Measurements from ENCODE around the gene CACNA2D4. TPM values are rescaled to one million over a fixed set of nuclear protein-coding genes. Genes with fewer than 3 reads are reported as not detected.

The CACNA2D4 gene
- total RNA-seq, 1 experiment from 2014 or later: not detected

GRCh38 chr12:1794440-1795090, 123.9 kb downstream of the CACNA2D4 start:
- Histone ChIP-seq H3K36me3 (no peaks in the 10 kb centered on the region), H3K27me3 (replicated peaks) (no peaks in the 10 kb centered on the region), H3K27ac (no peak overlapping the region), H3K9me3 (replicated peaks) (no peaks in the 10 kb centered on the region), H3K4me1 (replicated peaks) (peaks cover 16% of the 10 kb centered on the region), H3K4me3 (no peak overlapping the region)
- no peak for DNase-seq (ENCODE audit: low read depth in 1 of 2, low spot score in 2 of 2)

- Histone ChIP-seq H3K27ac (no peak overlapping the region), H3K4me1 (replicated peaks) (peaks cover 16% of the 10 kb centered on the region), H3K4me3 (no peak overlapping the region), H3K9me3 (replicated peaks) (no peaks in the 10 kb centered on the region), H3K27me3 (replicated peaks) (no peaks in the 10 kb centered on the region), H3K36me3 (no peaks in the 10 kb centered on the region)
- no peak for DNase-seq (ENCODE audit: low read depth in 1 of 2, low spot score in 2 of 2)
These were observed 124.8 kb downstream of the CACNA2D4 start for GRCh38 chr12:1793426-1794210.

- Histone ChIP-seq H3K4me3 (no peak overlapping the region), H3K4me1 (replicated peaks) (peaks cover 16% of the 10 kb centered on the region), H3K36me3 (no peaks in the 10 kb centered on the region), H3K27me3 (replicated peaks) (no peaks in the 10 kb centered on the region), H3K9me3 (replicated peaks) (no peaks in the 10 kb centered on the region), H3K27ac (no peak overlapping the region)
- DNase-seq (ENCODE audit: low read depth in 1 of 2, low spot score in 2 of 2): no peak
These were observed 126.0 kb downstream of the CACNA2D4 start for GRCh38 chr12:1792406-1792805.

GRCh38 chr12:1791104-1791841, 127.2 kb downstream of the CACNA2D4 start:
- Histone ChIP-seq H3K36me3 (peaks cover 6% of the 10 kb centered on the region; the same call in 1 of the 2 replicates), H3K27ac (no peak overlapping the region), H3K9me3 (replicated peaks) (no peaks in the 10 kb centered on the region), H3K4me1 (replicated peaks) (peaks cover 8% of the 10 kb centered on the region), H3K4me3 (no peak overlapping the region), H3K27me3 (replicated peaks) (no peaks in the 10 kb centered on the region)
- DNase-seq (ENCODE audit: low read depth in 1 of 2, low spot score in 2 of 2): peak in 1 of 2 experiments; percentile 52

- Histone ChIP-seq H3K4me1 (replicated peaks) (no peaks in the 10 kb centered on the region), H3K36me3 (peaks cover 6% of the 10 kb centered on the region), H3K27ac (no peak overlapping the region)
These were observed 128.0 kb downstream of the CACNA2D4 start for GRCh38 chr12:1790444-1790843.

GRCh38 chr12:1787714-1788113, 130.7 kb downstream of the CACNA2D4 start:
- Histone ChIP-seq H3K27me3 (replicated peaks) (no peaks in the 10 kb centered on the region), H3K9me3 (replicated peaks) (no peaks in the 10 kb centered on the region), H3K4me3 (no peak overlapping the region), H3K4me1 (replicated peaks) (no peaks in the 10 kb centered on the region), H3K27ac (no peak overlapping the region), H3K36me3 (peaks cover 17% of the 10 kb centered on the region)
- no peak for DNase-seq (ENCODE audit: low read depth in 1 of 2, low spot score in 2 of 2)

More at GRCh38 chr12:1790444-1790843, 128.0 kb downstream of the CACNA2D4 start:
- H3K27me3 ChIP-seq (replicated peaks): no peaks in the 10 kb centered on the region
- no peak overlapping the region for H3K4me3 ChIP-seq
- no peak for DNase-seq (ENCODE audit: low read depth in 1 of 2, low spot score in 2 of 2)
- H3K9me3 ChIP-seq (replicated peaks): no peaks in the 10 kb centered on the region

GRCh38 chr12:1782215-1782614, 136.2 kb downstream of the CACNA2D4 start:
- Histone ChIP-seq H3K4me3 (no peak overlapping the region), H3K36me3 (peaks cover 29% of the 10 kb centered on the region), H3K4me1 (replicated peaks) (peaks cover 13% of the 10 kb centered on the region), H3K27ac (no peak overlapping the region), H3K9me3 (replicated peaks) (no peaks in the 10 kb centered on the region), H3K27me3 (replicated peaks) (no peaks in the 10 kb centered on the region)
- DNase-seq (ENCODE audit: low read depth in 1 of 2, low spot score in 2 of 2): no peak

- no peak for DNase-seq (ENCODE audit: low read depth in 1 of 2, low spot score in 2 of 2)
- Histone ChIP-seq H3K4me1 (replicated peaks) (peaks cover 16% of the 10 kb centered on the region), H3K27ac (no peak overlapping the region)
These were observed 136.7 kb downstream of the CACNA2D4 start for GRCh38 chr12:1781772-1782171.

GRCh38 chr12:1779783-1780182, 138.7 kb downstream of the CACNA2D4 start:
- Histone ChIP-seq H3K27ac (no peak overlapping the region), H3K4me1 (replicated peaks) (peaks cover 29% of the 10 kb centered on the region), H3K9me3 (replicated peaks) (no peaks in the 10 kb centered on the region), H3K4me3 (no peak overlapping the region), H3K36me3 (peaks cover 20% of the 10 kb centered on the region), H3K27me3 (replicated peaks) (no peaks in the 10 kb centered on the region)
- no peak for DNase-seq (ENCODE audit: low read depth in 1 of 2, low spot score in 2 of 2)

More at GRCh38 chr12:1781772-1782171, 136.7 kb downstream of the CACNA2D4 start:
- Histone ChIP-seq H3K27me3 (replicated peaks) (no peaks in the 10 kb centered on the region), H3K36me3 (peaks cover 24% of the 10 kb centered on the region), H3K9me3 (replicated peaks) (no peaks in the 10 kb centered on the region), H3K4me3 (no peak overlapping the region)

GRCh38 chr12:1778911-1779310, 139.5 kb downstream of the CACNA2D4 start:
- Histone ChIP-seq H3K27ac (no peak overlapping the region), H3K4me3 (no peak overlapping the region), H3K36me3 (peaks cover 14% of the 10 kb centered on the region), H3K9me3 (replicated peaks) (no peaks in the 10 kb centered on the region), H3K27me3 (replicated peaks) (no peaks in the 10 kb centered on the region), H3K4me1 (replicated peaks) (peaks cover 29% of the 10 kb centered on the region)
- no peak for DNase-seq (ENCODE audit: low read depth in 1 of 2, low spot score in 2 of 2)

GRCh38 chr12:1777798-1778197, 140.7 kb downstream of the CACNA2D4 start:
- no peak overlapping the region; the same call in none of the 2 replicates for H3K27ac ChIP-seq
- H3K4me3 ChIP-seq: no peak overlapping the region
- H3K4me1 ChIP-seq (replicated peaks): peaks cover 29% of the 10 kb centered on the region
- no peaks in the 10 kb centered on the region for H3K27me3 ChIP-seq (replicated peaks)
- DNase-seq (ENCODE audit: low read depth in 1 of 2, low spot score in 2 of 2): peak in 1 of 2 experiments; percentile 37
- peaks cover 14% of the 10 kb centered on the region for H3K36me3 ChIP-seq
- H3K9me3 ChIP-seq (replicated peaks): no peaks in the 10 kb centered on the region

GRCh38 chr12:1776170-1776921, 142.1 kb downstream of the CACNA2D4 start:
- DNase-seq (ENCODE audit: low read depth in 1 of 2, low spot score in 2 of 2): peak in 1 of 2 experiments; percentile 61
- Histone ChIP-seq H3K4me1 (replicated peaks) (peaks cover 29% of the 10 kb centered on the region), H3K9me3 (replicated peaks) (no peaks in the 10 kb centered on the region), H3K27ac (0 out of 2 replicates have a peak overlapping the region, but pooled peaks have one; percentile 3), H3K4me3 (no peak overlapping the region), H3K36me3 (peaks cover 17% of the 10 kb centered on the region), H3K27me3 (replicated peaks) (no peaks in the 10 kb centered on the region)
